DMS153 treated with DMSO at 0.1 percent for 48 hours (cell line): ENCODE results near the gene SERAC1.

Experiments
- DNase-seq: peaks from one replicate; lab custom pipeline; 2025; ENCODE audit not compliant: unreplicated experiment; lab: John Stamatoyannopoulos, UW

Gene SERAC1

DNA sequence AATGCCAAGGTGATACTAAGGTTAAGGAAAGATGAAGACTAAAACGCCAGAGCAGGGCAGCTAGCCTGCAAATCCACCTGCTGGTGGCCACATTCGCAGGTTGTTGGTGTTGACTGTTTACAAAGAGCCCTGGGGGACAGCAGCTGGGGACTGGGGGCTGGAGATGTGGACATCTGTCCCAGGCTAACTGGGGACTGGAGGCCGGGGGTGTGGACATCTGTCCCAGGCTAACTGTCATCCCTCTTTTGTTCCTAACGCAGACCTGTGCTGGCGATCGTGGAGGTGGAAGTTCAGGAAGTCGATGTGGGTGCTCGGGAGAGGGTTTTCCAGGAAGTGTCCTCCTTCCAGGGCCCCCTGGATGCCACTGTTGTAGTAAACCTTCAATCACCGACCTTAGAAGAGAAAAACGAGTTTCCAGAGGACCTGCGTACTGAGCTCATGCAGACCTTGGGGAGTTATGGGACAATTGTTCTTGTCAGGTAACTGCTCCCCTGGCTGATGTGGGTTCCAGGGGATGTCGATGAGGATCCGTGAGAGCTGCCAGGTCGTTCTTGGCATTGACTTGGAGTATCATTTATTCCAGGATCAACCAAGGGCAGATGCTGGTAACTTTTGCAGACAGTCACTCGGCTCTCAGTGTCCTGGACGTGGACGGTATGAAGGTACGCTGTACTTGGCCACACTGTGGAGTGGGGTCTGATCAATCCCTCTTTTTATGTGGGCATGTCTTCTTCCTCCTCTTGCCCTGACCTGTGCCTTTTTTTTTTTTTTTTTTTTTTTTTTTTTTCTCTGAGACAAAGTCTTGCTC lies 87.0 kb downstream of the SERAC1 start:
- no peak for DNase-seq

DNA sequence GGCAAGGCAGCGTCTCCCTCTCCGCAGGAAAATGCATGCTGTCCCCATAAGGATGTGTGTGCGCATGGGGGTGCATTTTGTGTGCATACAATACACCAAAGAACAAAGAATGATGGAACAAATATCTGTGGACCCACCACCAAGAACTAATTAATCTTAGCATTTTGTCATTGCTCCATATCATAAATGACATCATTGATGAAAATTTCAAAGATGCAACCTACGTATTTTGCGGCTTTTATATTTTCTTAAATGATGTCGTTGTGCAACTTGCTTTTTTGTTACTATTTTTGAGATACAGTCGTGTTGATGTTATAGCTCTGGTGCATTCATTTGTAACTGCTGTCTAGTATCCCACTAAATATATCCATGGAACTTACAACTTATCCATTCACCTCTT lies 89.7 kb downstream of the SERAC1 start:
- no peak for DNase-seq

DNA sequence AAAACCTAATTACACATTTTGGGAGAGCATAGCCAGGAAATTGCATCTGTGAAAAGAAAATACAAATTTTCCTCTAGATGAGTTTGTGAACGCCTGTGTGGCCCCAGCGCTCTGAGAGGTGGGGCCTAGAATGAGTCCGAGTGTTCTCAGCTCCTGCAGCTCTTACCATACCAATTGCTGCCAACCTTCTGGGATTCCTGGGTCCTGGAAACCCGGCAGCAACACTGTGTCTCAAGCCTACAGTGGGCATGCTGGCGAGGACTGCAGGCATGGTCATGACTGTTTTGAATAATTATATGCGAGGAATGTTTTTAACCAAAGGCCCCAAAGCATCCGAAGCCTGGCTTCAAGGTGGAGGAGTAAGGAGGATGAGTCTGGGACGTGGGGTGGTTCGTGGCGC lies 90.4 kb downstream of the SERAC1 start:
- DNase-seq: no peak

DNA sequence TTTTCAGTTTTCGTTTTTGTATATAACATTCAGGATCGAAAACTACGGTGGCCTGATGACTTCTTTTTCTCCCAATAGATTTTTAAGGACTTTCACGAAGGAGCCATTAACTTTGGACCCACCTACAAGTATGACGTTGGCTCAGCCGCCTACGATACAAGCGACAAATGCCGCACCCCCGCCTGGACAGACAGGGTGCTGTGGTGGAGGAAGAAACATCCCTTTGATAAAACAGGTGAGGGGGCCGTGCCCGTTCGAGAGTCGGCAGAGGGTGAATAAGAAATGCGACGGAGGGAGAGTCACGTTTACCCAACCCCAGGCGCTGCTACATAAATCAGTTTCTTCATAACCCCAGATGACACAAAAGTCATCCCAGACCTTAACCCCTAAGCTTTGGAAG lies 91.5 kb downstream of the SERAC1 start:
- no peak for DNase-seq

DNA sequence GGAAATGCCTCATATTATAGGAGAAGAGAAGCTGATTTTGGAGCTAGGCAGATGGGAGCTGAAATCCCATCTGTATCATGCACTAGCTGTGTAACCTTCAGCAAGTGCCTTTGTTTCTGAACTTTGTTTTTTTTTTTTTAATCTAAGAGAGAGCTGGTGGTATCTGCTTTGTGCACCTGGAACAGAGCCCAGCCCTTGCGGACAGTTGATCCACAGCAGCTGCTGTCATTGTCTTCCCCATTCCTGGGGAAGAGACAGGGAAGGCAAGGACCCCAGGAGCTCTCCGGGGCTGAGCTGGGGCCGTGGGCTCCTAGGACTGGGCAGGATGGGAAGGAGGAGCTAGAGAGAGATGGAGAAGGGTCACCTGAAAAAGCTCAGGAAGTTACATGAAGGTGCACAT lies 94.3 kb downstream of the SERAC1 start:
- DNase-seq: no peak

DNA sequence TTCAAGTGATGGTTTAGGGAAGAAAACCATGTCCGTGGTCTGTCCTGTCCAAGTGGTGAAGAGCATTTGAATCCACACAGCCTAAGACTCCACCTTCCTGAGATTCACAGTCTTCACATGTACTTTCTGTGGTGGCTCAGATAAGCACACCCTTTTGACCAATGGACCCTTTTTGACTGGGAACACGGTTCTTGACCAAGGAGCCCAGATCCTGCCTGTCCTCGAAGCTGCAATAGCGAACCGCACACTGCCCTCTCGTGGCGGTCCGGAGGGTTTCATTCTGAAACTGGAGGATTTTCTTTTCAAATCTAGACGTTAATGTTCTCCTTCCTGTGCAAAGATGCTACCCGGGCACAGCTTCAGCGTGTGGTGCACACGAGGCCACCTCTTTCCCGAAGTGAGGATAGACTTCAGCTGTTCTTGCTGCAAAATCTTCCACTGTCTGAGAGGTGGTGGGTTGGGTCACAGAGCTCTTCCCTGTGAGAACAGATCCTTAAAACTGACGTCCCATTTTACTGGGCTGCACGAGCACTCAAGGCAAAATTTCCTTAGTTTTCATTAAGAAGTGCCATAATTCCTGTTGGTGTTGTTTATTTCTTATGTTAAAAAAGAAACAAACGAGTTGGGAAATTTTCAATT lies 95.9 kb downstream of the SERAC1 start:
- DNase-seq: peak; percentile 61

DNA sequence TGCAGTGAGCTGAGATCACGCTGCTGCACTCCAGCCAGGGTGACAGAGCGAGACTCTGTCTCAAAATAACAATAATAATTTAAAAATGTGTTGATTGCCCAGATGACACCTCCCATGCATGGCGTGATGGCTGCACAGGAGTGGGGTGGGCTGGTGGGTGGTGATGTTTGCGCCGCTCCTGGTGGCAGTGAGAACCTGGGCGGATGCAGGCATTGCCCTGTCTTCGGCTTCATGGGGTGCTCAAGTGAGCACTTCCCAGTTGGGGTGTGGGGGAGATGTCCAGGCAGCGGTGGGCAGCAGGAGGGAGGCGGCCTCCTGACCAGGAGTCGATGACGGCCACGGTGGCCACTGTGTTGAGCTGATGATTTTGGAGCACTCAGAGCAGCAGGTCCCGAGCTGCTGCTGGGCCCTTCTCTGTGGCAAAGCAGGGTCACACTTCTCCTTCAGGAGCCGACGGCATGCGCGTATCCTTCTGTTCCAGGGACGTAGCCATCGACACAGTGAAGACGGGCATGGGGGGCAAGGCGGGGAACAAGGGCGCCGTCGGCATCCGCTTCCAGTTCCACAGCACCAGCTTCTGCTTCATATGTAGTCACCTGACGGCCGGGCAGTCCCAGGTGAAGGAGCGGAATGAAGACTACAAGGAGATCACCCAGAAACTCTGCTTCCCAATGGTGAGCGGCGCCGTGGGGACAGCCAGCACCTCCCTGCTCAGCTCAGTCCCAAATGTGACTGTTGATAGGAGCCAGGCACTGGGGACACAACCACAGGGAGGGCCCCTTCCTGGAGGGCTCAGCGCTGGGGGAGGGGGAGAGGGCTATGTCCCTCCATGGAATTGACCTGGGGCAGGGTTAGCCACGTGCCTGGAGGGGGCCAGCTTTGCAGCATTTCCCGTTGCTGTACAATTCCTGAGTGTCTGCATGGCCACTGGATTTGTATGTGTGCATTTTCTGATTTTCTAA lies 96.7 kb downstream of the SERAC1 start:
- DNase-seq: no peak

DNA sequence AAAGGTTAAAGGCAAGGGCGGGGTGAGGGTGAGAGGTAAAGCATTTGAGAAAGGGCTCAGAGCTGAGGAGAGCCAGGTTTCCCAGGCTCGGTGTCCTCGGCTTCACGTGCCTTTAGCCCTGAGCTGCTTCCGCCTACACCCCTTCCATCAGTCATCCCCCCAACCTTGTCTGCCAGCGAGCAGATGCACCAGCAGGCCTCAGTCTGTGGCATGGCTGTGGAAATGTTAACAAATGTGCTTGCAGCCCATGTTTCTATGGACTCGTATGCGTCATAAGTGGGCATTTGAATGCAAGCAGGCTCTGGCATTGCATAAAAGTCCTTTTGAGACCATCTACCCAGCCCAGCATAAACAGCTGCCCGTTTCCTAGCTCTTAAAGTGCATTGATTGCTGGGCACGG lies 97.5 kb downstream of the SERAC1 start:
- DNase-seq: no peak

DNA sequence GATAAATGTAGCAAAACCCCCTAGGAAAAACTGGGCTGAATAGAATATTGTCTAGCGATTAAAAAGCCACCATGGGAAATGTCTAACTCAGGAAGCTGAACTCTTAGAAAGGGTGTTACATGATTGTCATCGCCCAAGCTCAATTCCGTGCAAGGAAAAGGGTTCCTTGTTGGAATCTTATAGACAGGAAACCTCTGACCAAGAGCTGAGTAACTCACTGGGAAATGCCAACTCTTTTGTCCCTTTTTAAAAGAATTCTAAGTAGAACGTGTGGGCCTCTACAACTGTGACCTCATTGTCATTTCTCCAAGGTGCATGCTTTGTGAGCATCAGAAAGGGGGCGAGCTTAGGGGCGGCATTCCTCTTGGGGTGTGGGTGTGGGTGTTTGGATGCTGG lies 98.3 kb downstream of the SERAC1 start:
- no peak for DNase-seq

DNA sequence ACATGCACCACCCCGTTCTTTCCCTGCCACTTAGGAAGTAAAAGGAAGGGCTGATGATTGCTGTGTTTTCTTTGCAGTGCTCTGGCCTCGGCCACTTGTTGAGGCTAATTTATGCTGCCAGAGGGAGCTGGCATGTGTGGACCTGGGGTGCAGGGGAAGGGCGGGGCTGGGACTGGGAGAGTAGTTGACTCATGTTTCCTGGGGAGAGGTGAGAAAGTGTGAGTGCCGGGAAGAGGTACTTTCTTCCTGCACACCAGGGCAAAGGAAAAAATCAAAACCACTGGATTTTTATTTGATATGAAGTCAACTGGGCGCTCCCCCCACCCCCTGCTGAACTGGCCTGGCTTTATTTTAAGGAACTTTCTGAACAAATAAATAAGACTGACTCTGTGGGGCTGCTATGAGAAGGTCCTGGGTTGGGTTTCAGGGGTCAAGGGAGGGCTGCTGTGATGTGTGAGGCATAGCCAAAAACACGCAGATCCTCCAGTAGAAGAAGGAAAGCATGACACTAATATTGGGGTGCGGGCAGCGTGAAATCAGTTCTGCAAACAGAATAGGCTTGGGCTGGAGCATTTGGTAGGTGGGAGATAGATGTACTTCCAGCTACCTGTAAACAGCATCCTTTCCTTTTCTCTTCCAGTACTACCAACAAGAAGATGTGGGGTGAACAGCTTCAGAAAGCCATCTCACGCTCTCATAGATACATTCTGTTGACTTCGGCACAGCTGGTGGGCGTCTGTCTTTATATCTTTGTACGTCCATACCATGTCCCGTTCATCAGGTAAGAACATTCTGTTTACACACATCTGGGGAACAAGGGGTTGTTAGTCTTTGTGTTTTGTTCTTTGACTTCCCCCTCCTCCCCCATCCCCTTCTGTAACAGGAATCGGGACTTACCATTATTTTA lies 98.9 kb downstream of the SERAC1 start:
- DNase-seq: peak; percentile 46

DNA sequence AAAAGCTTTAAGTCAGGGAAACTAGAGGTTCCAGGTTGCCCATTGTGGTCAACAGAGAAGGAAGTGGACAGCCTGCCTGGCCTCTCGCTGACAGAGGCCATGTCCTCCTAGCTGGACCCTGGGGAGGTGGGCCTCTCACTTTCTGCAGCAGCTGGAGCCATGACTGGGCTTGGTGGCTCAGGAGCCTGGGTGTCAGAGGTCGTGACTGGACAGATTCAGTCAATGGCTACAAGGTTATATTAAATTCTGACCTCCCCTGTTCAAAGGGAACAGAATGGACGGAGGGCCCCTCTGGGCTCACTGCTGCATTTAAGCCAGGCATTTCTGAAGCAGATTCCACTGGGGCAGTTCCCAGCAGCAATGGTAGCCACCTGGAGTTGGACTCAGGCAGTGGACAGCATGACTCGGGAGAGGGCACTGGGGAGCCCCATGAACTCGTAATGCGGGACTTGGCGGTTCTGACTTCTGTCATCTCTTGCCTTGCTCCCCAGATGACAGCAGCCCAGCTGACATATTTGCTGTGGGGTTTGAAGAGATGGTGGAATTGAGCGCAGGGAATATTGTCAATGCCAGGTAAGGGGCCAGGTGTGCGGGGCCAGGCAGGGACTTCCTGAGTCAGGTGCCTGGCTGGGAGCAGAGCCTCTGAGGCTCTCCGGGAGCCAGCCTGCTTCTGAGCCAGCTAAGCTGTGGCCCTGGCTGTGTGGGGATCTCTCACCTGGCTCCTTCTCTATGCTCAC lies 99.7 kb downstream of the SERAC1 start:
- DNase-seq: no peak

DNA sequence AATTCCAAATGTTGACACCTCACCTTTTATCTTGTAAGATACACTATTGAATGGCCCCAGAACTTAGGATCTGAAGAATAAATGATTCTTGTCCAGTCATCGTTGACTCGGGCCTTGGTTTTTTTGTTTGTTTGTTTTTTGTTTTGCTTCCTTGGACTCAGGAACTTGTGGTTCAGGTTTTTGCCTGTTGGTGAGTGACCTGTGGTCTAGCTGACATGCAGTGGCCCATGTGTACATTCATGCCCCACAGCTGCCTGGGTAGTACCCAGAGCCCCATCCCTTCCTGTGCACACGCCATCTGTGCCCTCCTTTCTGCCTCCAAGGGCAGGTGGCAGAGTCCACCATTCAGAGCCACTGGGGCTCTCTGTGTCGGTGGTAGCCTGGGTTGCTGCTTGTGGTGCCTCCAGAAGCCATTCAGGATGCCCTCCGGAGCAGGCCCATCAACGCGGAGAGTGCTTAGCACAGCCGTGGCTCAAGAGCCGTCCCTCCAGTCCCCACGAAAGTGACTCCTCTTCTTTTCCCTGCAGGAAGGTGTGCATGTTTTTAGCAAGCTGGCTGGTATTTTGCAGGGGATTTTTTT lies 100.5 kb downstream of the SERAC1 start:
- DNase-seq: no peak

DNA sequence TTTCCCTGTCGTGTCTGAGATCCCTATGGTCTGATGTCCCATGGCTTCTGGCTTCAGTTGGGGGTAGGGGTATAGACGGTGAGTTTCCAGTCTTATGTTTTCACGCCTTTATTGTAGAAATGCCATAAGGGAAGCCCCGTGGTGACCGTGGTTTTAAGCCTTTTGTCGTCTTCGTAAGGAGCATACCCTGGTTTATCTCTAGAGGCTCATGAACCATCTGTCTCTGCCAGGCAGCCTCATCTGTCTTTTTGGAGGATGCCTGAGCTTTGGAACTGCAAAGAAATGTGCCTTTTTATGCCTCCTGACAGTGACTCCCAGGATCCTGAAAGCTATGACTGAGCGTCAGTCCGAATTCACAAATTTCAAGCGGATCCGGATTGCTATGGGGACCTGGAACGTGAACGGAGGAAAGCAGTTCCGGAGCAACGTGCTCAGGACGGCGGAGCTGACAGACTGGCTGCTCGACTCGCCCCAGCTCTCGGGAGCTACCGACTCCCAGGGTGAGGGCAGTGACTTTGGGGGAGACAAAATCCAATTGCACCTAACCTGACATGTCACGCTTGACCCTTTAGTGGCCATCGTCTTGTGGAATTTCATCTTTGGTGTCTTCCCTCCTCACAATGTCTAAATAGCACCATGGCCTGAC lies 101.8 kb downstream of the SERAC1 start:
- no peak for DNase-seq

DNA sequence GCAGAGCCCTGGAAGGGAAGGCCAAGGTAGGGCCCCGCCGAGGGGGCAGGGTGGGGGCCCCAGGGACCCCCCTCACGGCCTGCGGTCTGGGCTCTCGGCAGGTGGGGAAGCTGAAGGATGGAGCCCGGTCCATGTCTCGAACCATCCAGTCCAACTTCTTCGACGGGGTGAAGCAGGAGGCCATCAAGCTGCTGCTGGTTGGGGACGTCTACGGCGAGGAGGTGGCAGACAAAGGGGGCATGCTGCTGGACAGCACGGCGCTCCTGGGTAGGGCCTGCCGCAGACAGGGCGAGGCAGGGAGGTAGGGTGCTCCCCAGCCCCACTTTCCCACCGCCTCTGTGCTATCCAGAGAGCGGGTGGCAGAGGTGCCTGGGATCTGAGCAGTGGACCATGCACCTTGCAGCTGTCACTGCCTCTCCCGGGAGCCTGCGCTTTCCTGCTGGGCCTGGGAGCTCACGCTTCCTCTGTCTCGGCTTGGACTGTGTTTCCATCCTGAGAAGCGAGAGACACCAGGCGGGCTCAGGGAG lies 103.3 kb downstream of the SERAC1 start:
- DNase-seq: no peak

DNA sequence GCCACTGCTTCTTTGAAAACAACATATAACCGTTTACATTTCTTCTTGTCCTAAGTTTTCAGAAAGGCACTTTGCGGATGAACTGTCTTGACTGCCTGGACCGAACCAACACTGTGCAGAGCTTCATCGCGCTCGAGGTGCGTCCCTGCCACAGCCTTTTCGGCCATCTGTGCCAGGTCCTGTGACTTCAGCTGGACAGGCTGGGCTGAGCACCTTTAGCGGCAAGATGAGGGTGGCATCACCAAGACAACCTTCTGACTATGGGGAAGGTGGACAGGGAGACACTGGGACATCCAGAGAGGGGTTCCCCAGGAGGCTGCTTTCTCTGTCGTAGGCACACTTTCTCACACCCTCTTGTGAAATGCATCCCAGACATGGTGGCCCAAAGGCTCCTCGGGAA lies 104.3 kb downstream of the SERAC1 start:
- no peak for DNase-seq

DNA sequence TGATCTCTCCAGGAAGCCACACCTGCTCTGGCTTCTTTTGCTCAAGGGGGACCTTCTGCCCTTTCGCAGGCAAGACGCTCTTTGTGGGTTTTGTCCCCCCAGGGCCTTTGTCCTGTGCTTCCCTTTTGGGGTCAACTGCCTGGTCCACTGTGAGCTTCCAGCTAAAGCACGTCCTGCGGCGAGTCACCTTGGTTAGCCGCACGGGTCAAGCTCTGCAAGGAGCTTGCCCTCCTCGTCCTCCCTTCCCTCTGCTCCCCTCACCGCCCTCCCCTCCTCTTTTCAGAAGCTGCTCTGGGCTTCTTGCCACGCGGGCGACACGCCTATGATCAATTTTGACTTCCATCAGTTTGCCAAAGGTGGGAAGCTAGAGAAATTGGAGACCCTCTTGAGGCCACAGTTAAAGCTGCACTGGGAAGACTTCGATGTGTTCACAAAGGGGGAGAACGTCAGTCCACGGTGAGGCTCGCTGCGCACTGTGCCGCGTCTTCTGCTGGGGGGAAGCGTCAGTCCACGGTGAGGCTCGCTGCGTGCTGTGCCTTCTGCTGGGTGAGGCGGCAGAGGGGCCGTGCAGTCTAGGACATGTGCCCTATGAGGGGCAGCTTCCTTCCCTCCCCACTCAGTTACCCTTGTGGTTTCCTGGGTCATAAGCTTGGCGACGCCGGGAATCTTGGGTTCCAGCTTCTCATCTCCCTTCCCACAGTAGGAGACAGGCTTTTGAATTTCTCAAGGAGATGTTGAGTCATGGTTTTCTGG lies 106.2 kb downstream of the SERAC1 start:
- DNase-seq: no peak

DNA sequence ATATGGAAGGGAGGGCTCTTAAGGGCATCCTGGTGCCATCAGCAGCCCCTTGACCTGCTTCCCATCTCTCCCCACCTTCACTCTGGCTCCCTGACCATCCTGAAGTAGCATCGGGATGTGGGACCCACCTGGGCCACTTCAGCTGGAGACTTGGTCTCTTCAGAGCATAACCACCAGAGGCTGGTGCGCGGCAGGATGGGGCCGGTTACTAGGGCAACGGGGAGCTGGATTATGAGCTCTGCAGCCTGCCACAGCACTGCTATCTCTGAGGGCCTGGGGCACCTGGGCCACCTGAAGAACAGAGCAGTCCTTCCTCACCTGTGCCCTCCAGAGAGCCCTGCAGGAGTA lies 106.7 kb downstream of the SERAC1 start:
- no peak for DNase-seq
